GM23338 (cell line): ENCODE measurements around the gene RABGAP1L. TPM values are rescaled to one million over a fixed set of nuclear protein-coding genes. Genes with fewer than 3 reads are reported as not detected.
A peak's percentile ranks its signal among the peaks of the same experiment; 100 is the strongest.

Source experiments
- ATAC-seq: fragments of 200-7000 bp; cut with Tn5 transposase; 3 replicates; pipeline ENCODE4 v1.9.1; 2020
- DNase-seq: peaks from one replicate; pipeline ENCODE4 v3.0.0-alpha.2; 2015; ENCODE audit warnings: low spot score
- H2AFZ ChIP-seq: fragments of 200-600 bp; sonication (generic); 2 replicates; pipeline ENCODE4 v1.8.0; 2016; ENCODE audit warnings: antibody characterized with exemption, mild to moderate bottlenecking, moderate library complexity
- H3F3A ChIP-seq: fragments of 200-600 bp; sonication (generic); replicated peaks from 2 replicates; pipeline ENCODE4 v1.8.0; 2017; ENCODE audit warnings: antibody characterized with exemption, mixed run types, low read depth
- H3K27ac ChIP-seq: fragments of 200-600 bp; sonication (generic); 2 replicates; pipeline ENCODE4 v1.6.1; 2016; ENCODE audit warnings: low read depth
- H3K27me3 ChIP-seq: fragments of 200-600 bp; sonication (generic); 2 replicates; pipeline ENCODE4 v1.8.0; 2016; ENCODE audit warnings: mild to moderate bottlenecking, mixed run types, moderate library complexity; ENCODE audit not compliant: insufficient read depth
- H3K36me3 ChIP-seq: fragments of 200-600 bp; sonication (generic); 2 replicates; pipeline ENCODE4 v1.8.0; 2016; ENCODE audit warnings: mild to moderate bottlenecking; ENCODE audit not compliant: insufficient read depth
- H3K4me1 ChIP-seq: fragments of 200-600 bp; sonication (generic); 2 replicates; pipeline ENCODE4 v1.8.0; 2016; ENCODE audit warnings: mild to moderate bottlenecking, moderate library complexity; ENCODE audit not compliant: insufficient read depth
- H3K4me2 ChIP-seq: fragments of 200-600 bp; sonication (generic); 2 replicates; pipeline ENCODE4 v1.7.1; 2017; ENCODE audit warnings: mixed run types
- H3K4me3 ChIP-seq: fragments of 200-600 bp; sonication (generic); 2 replicates; pipeline ENCODE4 v1.6.1; 2016; ENCODE audit warnings: mixed run types
- H3K79me2 ChIP-seq: fragments of 200-600 bp; sonication (generic); replicated peaks from 2 replicates; pipeline ENCODE4 v1.8.0; 2017; ENCODE audit warnings: mild to moderate bottlenecking; ENCODE audit not compliant: insufficient read depth
- H3K9me2 ChIP-seq: fragments of 200-600 bp; sonication (generic); 2 replicates; pipeline ENCODE4 v1.8.0; 2017; ENCODE audit not compliant: insufficient read depth
- H4K20me1 ChIP-seq: fragments of 200-600 bp; sonication (generic); replicated peaks from 2 replicates; pipeline ENCODE4 v1.8.0; 2017; ENCODE audit warnings: mild to moderate bottlenecking; ENCODE audit not compliant: insufficient read depth
- H3K27ac Mint-ChIP-seq: 2 replicates; pipeline ENCODE4 v1.8.0; 2020; ENCODE audit warnings: inconsistent platforms, mild to moderate bottlenecking, moderate library complexity, mixed read lengths
- H3K27me3 Mint-ChIP-seq: 3 replicates; pipeline ENCODE4 v1.8.0; 2022; ENCODE audit warnings: low read depth, mild to moderate bottlenecking, moderate library complexity, mixed read lengths, inconsistent platforms; ENCODE audit not compliant: insufficient read depth, poor library complexity
- H3K36me3 Mint-ChIP-seq: 3 replicates; pipeline ENCODE4 v1.8.0; 2021; ENCODE audit warnings: low read depth, mild to moderate bottlenecking, inconsistent platforms, moderate library complexity, mixed read lengths
- H3K4me1 Mint-ChIP-seq: 3 replicates; pipeline ENCODE4 v1.8.0; 2020; ENCODE audit warnings: mild to moderate bottlenecking, inconsistent platforms, mixed read lengths
- H3K4me3 Mint-ChIP-seq: 3 replicates; pipeline ENCODE4 v1.8.0; 2021; ENCODE audit warnings: moderate library complexity, mild to moderate bottlenecking, inconsistent platforms, mixed read lengths
- H3K9me3 Mint-ChIP-seq: 3 replicates; pipeline ENCODE4 v1.8.0; 2020; ENCODE audit warnings: moderate library complexity, mild to moderate bottlenecking, inconsistent platforms, mixed read lengths
- CTCF ChIP-seq, 2 experiments: fragments of 200-600 bp in 1 of 2; sonication (generic) in 1 of 2; conservative IDR thresholded peaks; 2 replicates each; pipeline versions ENCODE4 v1.5.1 to v1.6.1; 2016 to 2017; ENCODE audit warnings: antibody characterized with exemption in 2 of 2, low read depth in 2 of 2, mild to moderate bottlenecking in 2 of 2, moderate library complexity in 1 of 2
- ETS1 ChIP-seq: IDR thresholded peaks from 2 replicates; pipeline ENCODE4 v1.6.1; 2016; ENCODE audit warnings: antibody characterized with exemption
- EZH2 ChIP-seq: fragments of 200-600 bp; sonication (generic); IDR thresholded peaks from one replicate; pipeline ENCODE4 v1.8.0; 2017; ENCODE audit warnings: antibody characterized with exemption, mild to moderate bottlenecking, low read depth; ENCODE audit not compliant: unreplicated experiment
- ZNF462 ChIP-seq: fragments of 250-450 bp; sonication (Bioruptor Pico); IDR thresholded peaks from 2 replicates; pipeline ENCODE4 v1.5.0; 2020; ENCODE audit warnings: mild to moderate bottlenecking, moderate library complexity
- polyA plus RNA-seq: library from polyadenylated mRNA; unstranded; fragments of >200 nt; fragmentation: Nextera tagmentation; extraction: Ambion mirVana; gene quantifications from 2 replicates; pipeline ENCODE4 v1.2.1, GENCODE V29; 2016
- total RNA-seq: library from RNA; depleted of rRNA; stranded (reverse); fragments of >200 nt; shearing (Covaris generic); gene quantifications from 2 replicates; pipeline ENCODE4 v1.2.3, GENCODE V29; 2014

RABGAP1L gene
- total and polyA plus RNA-seq, 2 experiments from 2014 or later = 83.2 to 136 TPM

DNA sequence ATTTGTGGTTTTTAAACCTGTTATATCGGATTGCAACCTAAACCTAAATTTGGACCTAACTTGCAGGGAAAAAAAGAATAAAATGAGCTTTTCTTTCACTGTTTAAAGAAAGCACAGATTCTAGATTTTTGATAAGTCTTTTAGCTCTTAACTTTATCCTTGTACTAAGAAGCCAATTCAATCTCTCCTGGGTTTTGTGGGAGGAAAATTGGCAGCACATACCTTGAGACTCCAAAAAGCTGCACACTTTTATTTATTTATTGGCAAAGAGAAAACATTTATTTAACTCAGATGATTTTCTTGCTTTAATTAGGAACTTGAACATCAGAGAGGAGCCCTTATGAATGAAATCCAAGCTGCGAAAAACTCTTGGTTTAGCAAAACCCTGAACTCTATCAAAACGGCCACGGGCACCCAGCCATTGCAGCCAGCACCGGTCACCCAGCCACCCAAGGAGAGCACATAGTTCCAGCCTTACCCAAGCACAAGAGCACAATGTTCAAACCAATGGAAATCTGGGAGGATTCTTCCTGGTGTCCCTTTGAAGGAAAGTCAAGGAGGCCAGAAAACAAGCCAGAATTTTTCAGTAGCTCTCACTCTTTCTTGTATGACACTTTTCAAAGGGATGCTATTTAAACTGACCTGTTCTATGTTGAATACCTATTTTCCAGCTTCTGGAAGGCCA is 830.4 kb downstream of the RABGAP1L start:
- Histone ChIP-seq H3K4me2 (no peak overlapping the region), H3F3A (peaks cover 30% of the 10 kb centered on the region; the same call in 1 of the 2 replicates), H3K79me2 (peaks cover 2% of the 10 kb centered on the region; the same call in 1 of the 2 replicates), H3K27ac (0 out of 2 replicates have a peak overlapping the region, but pooled peaks have one; percentile 0), H2AFZ (no peak overlapping the region), H3K4me3 (no peak overlapping the region), H3K9me2 (no peaks in the 10 kb centered on the region), H3K27me3 (no peaks in the 10 kb centered on the region), H3K36me3 (peaks cover 44% of the 10 kb centered on the region), H4K20me1 (no peaks in the 10 kb centered on the region), H3K4me1 (no peaks in the 10 kb centered on the region)
- Mint-ChIP-seq H3K27ac (no peak overlapping the region), H3K9me3 (no peaks in the 10 kb centered on the region), H3K4me1 (no peaks in the 10 kb centered on the region; the same call in 2 of the 3 replicates), H3K27me3 (peaks cover 2% of the 10 kb centered on the region), H3K4me3 (no peak overlapping the region), H3K36me3 (peaks cover 61% of the 10 kb centered on the region)
- ATAC-seq (no peak), DNase-seq (no peak)
- TF ChIP-seq EZH2 (no peak), CTCF (conservative IDR thresholded peaks at IDR 0.05; ENCODE audit: low read depth in 2 of 2) (no peak), ETS1 (no peak), ZNF462 (no peak)
